Neural crest cell (in vitro differentiated cells): ENCODE measurements around the gene SMAD4. TPM values are rescaled to one million over a fixed set of nuclear protein-coding genes. Genes with fewer than 3 reads are reported as not detected.

ENCODE experiments used
- DNase-seq: peaks from one replicate; pipeline ENCODE4 v3.0.0; 2021; ENCODE audit warnings: low read depth, mixed read lengths, low spot score
- H3K27ac Mint-ChIP-seq: one replicate; pipeline ENCODE4 v1.8.0; 2021; ENCODE audit warnings: mild to moderate bottlenecking, mixed read lengths; ENCODE audit not compliant: unreplicated experiment
- H3K27me3 Mint-ChIP-seq: 2 replicates; pipeline ENCODE4 v1.8.0; 2021; ENCODE audit warnings: low read depth, mild to moderate bottlenecking, mixed read lengths
- H3K36me3 Mint-ChIP-seq: 2 replicates; pipeline ENCODE4 v1.8.0; 2021; ENCODE audit warnings: low read depth, mild to moderate bottlenecking, mixed read lengths
- H3K4me1 Mint-ChIP-seq: 2 replicates; pipeline ENCODE4 v1.8.0; 2021; ENCODE audit warnings: mixed read lengths
- H3K4me3 Mint-ChIP-seq: one replicate; pipeline ENCODE4 v1.8.0; 2021; ENCODE audit warnings: mild to moderate bottlenecking, mixed read lengths
- H3K9me3 Mint-ChIP-seq: 2 replicates; pipeline ENCODE4 v1.8.0; 2021; ENCODE audit warnings: mixed read lengths
- total RNA-seq: library from RNA; stranded (reverse); gene quantifications from 2 replicates; pipeline ENCODE4 v1.2.1, GENCODE V29; 2021
- TF ChIP-seq, protein P1 (sequence below): fragments of 200-600 bp; sonication (generic); conservative IDR thresholded peaks from 2 replicates; pipeline ENCODE4 v1.5.0; 2021; ENCODE audit warnings: antibody characterized with exemption, mild to moderate bottlenecking

The SMAD4 gene
- total RNA-seq, 1 donor from 2014 or later, result 151 TPM

DNA sequence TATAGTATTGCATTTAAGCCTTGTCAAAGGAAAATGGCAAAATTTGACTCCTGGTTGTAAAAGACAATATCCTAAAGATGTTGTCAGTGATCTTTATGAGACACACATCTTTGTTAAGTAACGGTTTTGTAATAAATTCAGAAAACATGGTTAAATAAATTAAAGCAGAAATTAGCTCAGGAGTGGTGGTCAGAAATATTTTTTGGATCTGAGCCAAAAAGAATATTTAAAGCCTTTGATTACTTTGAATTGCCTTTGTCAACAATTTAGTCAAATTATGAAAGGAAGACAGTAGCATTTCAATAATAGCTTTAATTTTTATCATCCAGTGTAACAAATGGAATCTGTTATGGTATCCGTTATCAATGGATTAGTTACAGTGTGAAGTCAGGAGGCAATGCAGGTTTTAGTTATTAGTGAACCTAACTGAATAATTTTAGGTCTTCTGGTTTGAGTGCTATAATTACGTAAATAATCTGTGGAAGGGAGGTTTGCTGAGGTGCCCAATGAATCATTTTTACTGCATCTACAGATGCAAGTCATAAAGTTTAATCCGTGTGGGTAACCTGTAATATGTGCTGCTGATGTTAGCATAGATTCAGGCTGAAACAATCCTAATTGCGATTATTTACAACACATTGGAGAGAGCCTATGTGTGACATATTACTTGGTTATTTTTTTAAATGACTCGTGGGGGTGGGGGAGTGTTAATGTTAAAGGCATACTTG, 42.7 kb downstream of the SMAD4 start:
- no peaks in the 10 kb centered on the region for H3K27me3 Mint-ChIP-seq
- no peak for DNase-seq
- H3K9me3 Mint-ChIP-seq, result no peaks in the 10 kb centered on the region
- no peak overlapping the region for H3K4me3 Mint-ChIP-seq
- no peak overlapping the region for H3K27ac Mint-ChIP-seq
- peaks cover 34% of the 10 kb centered on the region for H3K36me3 Mint-ChIP-seq
- H3K4me1 Mint-ChIP-seq, result no peaks in the 10 kb centered on the region
- TF ChIP-seq, protein P1, sequence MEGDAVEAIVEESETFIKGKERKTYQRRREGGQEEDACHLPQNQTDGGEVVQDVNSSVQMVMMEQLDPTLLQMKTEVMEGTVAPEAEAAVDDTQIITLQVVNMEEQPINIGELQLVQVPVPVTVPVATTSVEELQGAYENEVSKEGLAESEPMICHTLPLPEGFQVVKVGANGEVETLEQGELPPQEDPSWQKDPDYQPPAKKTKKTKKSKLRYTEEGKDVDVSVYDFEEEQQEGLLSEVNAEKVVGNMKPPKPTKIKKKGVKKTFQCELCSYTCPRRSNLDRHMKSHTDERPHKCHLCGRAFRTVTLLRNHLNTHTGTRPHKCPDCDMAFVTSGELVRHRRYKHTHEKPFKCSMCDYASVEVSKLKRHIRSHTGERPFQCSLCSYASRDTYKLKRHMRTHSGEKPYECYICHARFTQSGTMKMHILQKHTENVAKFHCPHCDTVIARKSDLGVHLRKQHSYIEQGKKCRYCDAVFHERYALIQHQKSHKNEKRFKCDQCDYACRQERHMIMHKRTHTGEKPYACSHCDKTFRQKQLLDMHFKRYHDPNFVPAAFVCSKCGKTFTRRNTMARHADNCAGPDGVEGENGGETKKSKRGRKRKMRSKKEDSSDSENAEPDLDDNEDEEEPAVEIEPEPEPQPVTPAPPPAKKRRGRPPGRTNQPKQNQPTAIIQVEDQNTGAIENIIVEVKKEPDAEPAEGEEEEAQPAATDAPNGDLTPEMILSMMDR, result no peak

DNA sequence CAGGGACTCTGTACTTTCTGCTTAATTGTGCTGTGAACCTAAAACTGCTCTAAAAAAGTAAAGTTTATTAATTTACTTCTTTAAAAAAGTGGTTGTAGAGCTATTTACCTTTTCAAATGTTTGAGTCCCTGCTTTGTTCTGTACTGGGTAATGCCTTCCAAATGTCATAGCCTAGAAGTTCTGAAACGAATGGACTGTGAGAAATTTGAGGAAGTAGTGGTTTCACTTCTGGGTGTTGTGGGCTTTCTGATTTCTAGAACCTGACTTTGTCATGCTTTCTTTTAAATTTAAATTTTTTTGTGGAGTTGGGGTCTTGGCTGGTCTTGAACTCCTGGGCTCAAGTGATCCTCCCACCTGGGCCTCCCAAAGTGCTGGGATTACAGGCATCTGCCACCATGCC, 44.6 kb downstream of the SMAD4 start:
- Mint-ChIP-seq H3K4me1 (peaks cover 3% of the 10 kb centered on the region), H3K36me3 (peaks cover 38% of the 10 kb centered on the region)
- TF ChIP-seq, protein P1, result no peak

DNA sequence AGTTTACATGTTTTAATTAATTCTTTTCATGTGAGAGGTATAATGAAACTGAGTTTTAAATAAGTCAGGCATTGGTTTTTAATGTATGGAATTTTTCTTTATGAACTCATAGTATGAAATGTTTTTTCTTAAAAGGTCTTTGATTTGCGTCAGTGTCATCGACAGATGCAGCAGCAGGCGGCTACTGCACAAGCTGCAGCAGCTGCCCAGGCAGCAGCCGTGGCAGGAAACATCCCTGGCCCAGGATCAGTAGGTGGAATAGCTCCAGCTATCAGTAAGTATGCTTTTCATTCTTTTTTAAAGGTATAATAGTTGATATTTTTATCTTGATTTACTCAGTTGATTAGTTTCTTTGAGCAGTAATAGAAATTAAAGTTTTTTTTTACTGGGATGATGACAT, 46.5 kb downstream of the SMAD4 start:
- peaks cover 39% of the 10 kb centered on the region for H3K36me3 Mint-ChIP-seq

More for the DNA sequence above, 44.6 kb downstream of the SMAD4 start:
- H3K27ac Mint-ChIP-seq, result no peak overlapping the region
- no peak for DNase-seq
- H3K9me3 Mint-ChIP-seq, result no peaks in the 10 kb centered on the region
- H3K27me3 Mint-ChIP-seq, result no peaks in the 10 kb centered on the region
- H3K4me3 Mint-ChIP-seq, result no peak overlapping the region

GRCh38 chr18:51077217-51077616, 47.2 kb downstream of the SMAD4 start:
- H3K27ac Mint-ChIP-seq, result no peak overlapping the region
- no peak for DNase-seq
- no peaks in the 10 kb centered on the region for H3K9me3 Mint-ChIP-seq
- TF ChIP-seq, protein P1, result no peak
- peaks cover 3% of the 10 kb centered on the region for H3K4me1 Mint-ChIP-seq
- peaks cover 37% of the 10 kb centered on the region for H3K36me3 Mint-ChIP-seq
- H3K27me3 Mint-ChIP-seq, result no peaks in the 10 kb centered on the region
- no peak overlapping the region for H3K4me3 Mint-ChIP-seq

More for the DNA sequence above, 46.5 kb downstream of the SMAD4 start:
- H3K4me3 Mint-ChIP-seq, result no peak overlapping the region
- peaks cover 3% of the 10 kb centered on the region for H3K4me1 Mint-ChIP-seq
- no peaks in the 10 kb centered on the region for H3K9me3 Mint-ChIP-seq
- no peaks in the 10 kb centered on the region for H3K27me3 Mint-ChIP-seq
- no peak for DNase-seq
- TF ChIP-seq, protein P1, result no peak
- no peak overlapping the region for H3K27ac Mint-ChIP-seq

DNA sequence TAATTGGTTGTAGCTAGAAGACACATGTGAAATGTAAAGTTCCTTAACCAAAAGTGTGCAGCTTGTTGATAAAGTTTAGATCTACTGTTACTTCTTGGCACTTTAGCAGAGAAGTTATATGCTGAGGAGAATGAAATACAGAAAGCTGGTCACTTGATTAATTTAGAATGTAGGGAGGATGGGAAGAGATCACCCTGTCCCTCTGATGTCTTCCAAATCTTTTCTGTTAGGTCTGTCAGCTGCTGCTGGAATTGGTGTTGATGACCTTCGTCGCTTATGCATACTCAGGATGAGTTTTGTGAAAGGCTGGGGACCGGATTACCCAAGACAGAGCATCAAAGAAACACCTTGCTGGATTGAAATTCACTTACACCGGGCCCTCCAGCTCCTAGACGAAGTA, 48.0 kb downstream of the SMAD4 start:
- Mint-ChIP-seq H3K4me3 (no peak overlapping the region), H3K27ac (no peak overlapping the region), H3K9me3 (no peaks in the 10 kb centered on the region), H3K36me3 (peaks cover 34% of the 10 kb centered on the region), H3K27me3 (no peaks in the 10 kb centered on the region), H3K4me1 (peaks cover 9% of the 10 kb centered on the region)
- TF ChIP-seq, protein P1, result no peak
- no peak for DNase-seq
